Muscle of back (tissue), 11 donors: ENCODE data around the gene ANKRD13D. TPM values are rescaled to one million over a fixed set of nuclear protein-coding genes. Genes with fewer than 3 reads are reported as not detected.

Experiments
- DNase-seq, 3 donors: peaks; one replicate each; pipeline versions ENCODE4 v3.0.0 to v3.0.0-alpha.2; 2013
- polyA plus RNA-seq, 10 donors: library from polyadenylated mRNA; unstranded; fragments of 120-200 nt; gene quantifications; one replicate each; pipeline ENCODE4 v1.2.1, GENCODE V29; 2013; ENCODE audit not compliant: insufficient read length in 10 of 10

The ANKRD13D gene
- polyA plus RNA-seq, 10 donors: 17.3 to 37.9 (median 25.9) TPM

DNA sequence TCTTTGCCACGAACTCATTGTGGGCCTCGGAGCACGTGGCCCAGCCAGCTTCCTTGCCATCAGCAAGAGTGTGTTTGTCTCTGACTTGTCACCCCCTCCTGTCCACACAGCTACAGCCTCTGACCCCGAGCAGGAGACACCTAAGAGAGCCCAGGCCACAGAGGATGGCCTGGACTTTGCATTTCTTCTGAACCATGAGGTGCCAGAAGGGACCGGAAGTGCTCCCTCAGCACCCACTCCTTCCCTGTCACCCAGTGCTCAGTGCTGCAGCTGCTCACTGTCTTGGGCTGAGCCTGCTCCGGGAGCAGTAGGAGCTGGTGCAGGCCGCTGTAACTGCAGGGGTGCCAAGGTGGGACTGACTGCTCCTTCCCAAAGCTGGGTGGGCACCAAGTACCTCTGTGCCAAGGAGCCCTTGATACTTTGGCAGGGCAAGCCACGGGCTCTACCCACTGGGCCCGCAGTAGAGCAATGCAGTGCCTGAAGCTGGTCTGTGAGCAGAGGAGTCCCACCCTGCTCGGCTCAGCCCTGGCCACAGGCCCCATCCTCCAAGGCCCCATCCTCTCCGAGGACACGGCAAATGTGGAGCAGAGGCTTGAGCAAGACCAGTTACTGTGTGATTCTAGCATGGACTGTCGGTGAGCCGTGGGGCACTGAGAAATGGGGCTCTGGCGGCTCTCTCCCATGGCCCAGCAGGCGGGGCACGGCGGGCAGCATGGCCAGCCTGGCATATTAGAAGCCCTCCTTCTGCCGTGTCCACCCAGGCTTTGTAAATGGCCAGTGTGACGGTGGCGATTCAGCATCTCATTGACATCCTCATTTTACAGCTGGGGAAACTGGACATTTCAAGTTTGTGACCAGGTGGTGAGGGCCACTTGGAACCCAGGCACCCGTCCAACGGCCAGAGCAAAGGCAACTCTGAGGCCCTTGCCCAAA lies 16.5 kb upstream of the ANKRD13D start:
- DNase-seq: no peak

DNA sequence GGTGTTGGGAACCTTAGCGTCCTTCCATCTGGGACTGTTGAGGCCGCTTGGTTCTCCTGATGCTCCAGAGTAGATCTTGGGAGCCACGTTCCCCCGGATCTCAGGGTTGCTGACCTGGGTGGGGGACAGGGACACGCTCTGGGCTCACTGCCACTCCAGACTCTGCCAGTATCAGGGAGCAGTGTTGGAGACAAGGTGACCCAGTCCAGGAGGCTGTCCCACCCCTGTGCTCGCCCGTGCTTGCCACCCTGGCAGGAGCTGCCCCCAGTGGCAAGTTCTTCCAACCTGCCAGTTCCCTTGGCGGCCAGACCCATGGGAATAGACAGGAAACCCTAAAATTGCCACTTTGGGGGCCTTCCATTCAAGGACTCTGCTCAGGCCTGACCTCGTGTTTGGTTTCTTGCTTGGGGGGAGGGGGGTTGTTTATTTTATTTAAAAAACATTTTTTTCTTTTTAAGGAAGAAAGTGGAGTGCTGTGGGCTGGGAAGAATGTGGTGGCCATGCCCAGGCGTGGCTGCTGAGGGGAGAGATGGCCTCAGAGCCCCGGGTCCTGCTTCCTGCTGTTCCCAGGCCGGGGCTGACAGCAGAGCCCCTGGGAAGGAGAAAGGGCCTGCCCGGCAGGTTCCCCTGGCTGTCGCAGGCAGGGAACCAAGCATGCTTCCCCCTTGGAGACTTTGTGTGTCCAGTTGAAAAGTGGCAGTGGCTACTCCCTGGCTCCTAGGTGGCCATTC lies 15.7 kb upstream of the ANKRD13D start:
- no peak for DNase-seq

DNA sequence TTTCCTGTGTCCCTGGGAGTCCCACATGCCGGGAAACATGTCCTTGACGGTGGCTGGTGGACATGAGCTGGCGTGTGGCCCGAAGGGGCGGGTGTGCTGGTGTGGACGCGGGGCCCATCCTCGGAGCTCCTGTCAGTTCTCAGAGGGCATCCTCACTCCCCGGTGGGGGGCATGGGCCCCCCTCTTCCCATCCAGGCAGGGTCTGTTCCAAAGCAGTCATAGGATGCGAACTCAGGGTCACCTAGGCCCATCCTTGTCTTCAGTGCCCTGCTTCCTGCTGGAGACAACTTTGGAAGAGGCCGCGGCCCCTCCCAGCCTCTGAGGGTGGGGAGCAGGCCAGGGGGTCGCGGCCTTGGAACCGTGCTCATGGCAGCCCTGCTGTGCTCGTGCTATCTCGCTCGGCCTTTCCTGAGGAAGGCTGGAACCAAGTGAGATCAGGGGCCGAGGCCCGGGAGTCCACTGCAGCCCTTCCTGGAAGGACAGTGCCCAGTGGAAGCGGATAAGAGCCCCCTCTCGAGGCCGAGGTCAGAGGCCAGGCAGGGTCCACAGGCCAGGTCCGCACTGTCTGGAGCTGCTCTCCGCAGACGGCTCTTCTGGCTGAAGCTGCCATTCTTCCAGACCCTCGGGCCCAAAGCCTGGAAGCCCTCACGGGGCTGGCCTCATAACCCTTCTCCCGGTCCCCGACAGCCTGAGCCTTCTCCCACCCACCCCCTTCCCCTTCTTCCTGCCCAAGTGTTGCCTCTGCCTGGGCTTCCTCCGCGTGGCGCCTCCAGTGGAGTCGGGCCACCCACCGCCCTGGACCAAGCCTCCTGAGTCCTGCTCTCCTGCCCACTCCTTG lies 14.1 kb upstream of the ANKRD13D start:
- no peak for DNase-seq

DNA sequence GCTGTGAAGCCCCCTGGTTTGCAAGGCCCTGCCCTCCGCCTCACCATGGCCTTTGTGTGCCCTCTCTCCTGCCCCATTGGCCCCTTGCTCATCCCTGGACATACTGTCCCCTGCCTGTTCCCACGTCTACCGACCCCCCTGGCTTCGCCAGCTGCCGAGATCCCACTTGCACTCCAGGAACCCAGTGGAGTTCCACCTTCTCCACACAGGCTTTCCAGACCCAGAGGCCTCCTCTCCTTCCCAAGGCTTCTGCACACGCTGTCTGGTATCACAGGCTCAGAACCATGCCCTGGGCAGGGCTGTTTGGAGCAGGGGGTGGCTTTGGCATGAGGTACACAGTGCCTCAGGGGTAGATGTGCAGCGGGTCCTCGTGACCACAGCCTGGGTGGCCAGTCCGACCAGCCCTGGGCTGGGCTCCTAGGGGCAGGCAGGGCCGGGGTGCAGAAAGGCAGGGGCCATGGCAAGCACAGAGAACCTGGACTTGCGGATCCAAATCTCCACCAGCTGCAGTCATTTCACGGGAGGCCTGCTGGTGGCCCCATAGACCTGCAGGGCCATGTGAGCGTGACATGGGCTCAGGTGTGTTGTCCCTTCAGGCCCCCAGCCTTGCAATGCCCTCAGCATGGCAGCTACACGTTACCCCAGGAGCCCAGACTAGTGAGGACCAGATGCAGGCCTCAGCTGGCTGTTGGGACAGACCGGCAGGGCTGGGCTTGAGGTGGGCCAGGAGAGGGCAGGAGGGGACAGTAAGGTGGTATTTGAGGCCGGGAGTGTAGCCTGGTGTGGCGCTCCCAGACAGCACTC lies 13.3 kb upstream of the ANKRD13D start:
- no peak for DNase-seq

DNA sequence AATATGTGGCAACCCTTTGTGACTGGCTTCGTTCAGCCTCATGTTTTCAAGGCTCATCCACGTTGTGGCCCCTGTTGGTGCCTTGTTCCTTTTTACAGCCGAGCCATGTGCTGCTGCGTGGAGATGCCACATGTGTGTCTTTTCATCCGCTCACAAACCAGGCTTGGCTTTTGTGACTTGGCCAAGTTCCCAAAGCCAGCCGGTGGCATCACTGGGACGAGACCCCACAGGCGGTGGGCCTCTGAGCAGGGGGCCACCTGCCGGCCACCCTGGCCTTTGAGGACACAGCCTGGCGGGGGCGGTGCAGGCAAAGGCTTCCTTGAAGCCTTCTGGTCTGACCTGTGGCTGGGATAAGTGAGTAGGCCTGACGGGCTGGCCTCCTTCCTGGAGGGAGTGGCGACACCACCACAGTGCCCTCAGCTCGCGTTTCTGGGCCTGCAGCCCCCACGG lies 12.3 kb upstream of the ANKRD13D start:
- peak in 1 of 3 donors; percentile 73 for DNase-seq

DNA sequence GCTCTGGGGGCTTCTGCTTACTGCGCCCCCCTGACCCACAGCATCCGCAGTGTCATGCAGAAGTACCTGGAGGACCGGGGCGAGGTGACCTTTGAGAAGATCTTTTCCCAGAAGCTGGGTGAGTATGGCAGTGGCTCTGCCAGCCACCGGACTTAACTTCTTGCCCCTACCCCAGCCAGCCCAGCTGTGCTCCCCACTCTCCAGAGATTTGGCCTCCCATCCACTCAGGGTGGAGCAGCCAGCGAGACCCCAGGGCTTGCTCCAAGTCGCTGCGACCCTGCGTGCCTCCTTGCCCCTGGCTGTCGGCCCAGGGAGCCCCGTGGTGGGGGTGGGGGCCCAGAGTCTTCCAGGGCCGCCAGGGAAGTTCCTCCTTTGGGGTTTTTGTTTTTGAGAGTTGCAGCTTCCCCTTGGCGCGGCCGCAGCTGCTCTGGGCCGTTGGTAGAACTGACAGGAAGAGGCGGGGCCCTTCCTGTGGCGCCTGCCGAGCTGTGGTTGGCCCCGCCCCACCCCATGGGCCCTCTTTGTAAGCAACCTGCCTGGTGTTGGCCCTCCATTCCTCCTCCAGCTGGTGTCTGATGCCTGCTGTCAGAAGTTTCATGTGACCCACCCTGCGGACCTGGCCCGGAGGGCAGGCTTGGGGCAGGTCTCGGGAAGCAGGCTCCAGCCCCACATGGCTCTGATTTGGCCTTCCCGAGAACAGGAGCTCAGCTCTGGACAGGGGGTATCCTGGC lies 11.7 kb upstream of the ANKRD13D start:
- peak; percentile 79 to 92 (median 84) for DNase-seq

DNA sequence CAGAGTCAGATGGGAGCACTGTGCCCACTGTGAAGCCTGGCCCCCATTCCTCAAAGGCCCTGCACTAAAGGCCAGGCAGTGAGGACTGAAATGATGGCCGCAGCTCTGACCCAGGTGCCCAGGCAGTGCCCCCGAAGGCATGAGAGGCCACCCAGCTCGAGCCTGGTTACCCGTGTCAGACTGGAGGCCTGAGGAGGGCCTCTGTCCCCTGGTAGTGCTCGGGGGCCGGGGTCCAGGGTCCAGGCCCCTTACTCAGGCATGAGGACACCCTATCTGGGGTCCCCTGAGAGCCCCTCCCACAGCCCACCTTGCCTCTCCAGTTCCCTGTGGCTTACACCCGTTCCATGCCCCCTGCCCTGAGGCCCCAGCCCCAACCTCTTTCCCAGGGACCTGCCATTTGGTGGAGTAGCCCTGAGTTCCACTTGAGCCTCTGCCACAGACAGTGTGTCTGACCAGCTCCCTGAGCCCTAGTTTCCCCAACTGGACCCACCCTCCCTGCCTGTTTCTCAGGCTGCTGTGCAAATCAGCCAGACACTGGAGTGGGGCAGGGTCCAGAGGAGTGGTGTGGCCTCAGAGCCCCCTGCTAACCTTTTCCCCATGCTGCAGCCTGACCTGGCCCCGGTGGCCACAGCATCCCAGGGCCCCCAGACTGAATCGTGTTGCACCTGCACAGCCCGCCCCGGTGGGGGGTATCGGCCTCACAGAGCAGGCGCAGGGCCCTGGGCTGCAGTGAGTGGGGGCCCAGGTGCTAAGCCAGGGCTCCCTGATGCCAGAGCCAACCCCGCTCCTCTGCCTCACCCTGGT lies 10.8 kb upstream of the ANKRD13D start:
- no peak for DNase-seq

DNA sequence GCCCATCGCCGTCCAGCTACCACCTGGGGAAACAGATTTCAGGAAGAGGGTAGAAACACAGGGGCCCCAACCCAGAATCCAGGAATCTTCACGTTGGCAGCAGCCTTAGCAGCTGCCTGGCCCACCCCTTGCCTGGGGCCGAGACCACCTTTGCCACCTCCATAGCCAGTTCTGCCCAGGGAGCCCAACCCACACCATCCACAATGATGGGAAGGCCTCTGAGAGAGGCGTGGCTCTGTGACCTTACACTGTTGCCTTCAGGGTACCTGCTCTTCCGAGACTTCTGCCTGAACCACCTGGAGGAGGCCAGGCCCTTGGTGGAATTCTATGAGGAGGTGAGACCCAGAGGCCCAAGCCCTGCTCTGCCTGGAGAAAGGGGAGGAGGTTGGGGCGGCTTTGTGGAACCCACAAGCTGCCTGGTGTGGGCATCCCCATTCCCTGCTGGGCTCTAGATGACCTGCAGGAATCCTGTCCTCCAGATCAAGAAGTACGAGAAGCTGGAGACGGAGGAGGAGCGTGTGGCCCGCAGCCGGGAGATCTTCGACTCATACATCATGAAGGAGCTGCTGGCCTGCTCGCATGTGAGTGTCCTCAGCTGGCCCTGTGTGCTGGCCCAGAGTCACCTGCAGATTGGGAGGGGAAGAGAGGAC lies 10.0 kb upstream of the ANKRD13D start:
- DNase-seq: no peak

DNA sequence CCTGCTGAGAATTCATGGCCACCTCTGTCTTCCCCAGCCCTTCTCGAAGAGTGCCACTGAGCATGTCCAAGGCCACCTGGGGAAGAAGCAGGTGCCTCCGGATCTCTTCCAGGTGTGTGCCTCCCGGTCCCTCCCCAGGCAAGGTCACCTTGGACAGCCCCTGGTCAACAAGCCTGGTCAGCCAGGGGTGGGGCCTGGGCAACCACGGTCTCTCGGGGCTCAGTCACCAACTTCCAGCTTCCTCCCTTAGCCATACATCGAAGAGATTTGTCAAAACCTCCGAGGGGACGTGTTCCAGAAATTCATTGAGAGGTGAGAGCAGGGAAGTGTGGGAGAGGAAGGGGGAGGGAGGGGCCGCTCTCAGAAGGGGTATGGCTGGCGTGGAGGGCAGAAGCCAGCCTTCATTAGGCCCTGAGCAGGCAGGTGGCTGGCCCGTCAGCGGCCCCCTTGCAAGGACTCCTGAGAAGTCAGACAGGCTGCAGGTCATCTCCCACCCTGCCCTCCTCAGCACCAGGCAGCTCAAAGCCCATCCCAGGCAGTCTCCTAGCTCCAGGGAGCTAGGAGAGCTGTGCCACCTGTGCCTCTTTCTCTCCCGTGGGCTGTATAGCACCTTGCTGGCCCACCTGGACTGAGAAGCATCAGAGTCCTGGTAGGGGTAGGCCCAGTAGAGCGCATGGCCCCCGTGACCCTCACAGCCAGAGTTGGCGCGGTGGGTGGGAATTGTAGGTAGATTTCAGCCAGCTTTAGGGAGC lies 9.3 kb upstream of the ANKRD13D start:
- no peak for DNase-seq

DNA sequence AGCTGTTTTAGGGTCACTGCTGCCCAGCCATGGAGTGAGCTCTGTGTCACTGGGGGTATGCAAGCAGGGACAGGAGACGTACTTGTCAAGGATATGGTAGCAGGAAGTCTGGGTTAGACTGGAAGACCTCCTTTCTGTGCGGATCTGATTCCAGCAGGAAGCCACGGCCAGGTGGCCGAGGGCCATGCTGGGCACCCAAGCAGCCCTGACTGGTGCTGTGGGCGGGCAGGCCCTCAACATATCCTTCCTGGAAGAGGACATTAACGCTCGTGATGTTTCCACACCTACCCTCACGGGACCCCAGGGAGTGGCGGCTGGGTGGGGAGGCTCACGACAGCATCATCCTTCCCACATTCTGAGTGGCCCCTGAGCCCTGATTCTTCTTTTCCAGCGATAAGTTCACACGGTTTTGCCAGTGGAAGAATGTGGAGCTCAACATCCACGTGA lies 8.7 kb upstream of the ANKRD13D start:
- no peak for DNase-seq

DNA sequence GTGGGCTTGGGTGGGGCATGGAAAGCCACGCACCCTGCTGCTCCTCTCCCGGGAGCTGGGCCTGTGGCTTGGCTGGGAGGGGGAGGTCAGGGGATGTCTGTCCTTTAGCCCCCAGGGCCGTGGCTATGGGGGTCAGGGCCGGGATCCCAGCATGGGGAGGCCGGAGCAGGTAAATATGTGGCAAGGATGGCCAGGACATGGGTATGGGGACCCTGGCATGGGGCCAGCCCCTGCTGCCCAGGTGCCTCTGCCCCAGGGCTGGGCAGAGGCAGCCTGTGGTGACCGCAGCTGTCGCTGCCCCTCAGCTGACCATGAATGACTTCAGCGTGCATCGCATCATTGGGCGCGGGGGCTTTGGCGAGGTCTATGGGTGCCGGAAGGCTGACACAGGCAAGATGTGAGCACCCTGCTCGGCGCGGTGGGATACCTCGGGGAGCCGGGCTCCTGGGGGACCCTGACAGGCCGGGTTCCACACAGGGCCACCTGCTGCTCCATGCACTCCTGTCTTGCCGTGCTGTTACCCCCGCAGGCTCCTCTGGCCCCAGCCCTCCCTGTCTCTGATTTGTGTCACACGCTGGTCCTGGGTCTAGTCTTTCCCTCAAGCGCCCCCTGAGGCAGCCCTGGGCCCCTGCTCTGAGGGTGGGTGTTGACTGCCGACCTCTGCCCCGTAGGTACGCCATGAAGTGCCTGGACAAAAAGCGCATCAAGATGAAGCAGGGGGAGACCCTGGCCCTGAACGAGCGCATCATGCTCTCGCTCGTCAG lies 8.1 kb upstream of the ANKRD13D start:
- no peak for DNase-seq

DNA sequence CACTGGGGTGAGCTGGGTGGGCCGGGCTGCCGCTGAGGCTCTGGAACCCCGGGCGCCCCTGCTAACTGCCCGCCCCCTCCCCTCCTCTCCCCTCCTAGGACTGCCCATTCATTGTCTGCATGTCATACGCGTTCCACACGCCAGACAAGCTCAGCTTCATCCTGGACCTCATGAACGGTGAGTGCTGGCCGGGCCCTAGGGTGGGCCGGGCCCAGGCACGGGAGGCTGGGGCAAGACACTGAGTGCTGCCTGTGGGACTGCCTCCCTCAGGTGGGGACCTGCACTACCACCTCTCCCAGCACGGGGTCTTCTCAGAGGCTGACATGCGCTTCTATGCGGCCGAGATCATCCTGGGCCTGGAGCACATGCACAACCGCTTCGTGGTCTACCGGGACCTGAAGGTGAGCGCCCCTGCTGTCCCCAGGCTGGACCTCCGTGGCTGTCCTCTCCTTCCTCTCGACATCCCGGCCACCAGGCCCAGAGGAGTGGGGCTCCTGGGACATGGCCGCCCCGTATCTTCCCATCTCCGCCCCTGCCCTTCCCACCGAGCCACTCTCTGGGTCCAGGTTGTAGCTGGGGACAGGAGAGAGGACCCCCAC lies 7.5 kb upstream of the ANKRD13D start:
- no peak for DNase-seq

DNA sequence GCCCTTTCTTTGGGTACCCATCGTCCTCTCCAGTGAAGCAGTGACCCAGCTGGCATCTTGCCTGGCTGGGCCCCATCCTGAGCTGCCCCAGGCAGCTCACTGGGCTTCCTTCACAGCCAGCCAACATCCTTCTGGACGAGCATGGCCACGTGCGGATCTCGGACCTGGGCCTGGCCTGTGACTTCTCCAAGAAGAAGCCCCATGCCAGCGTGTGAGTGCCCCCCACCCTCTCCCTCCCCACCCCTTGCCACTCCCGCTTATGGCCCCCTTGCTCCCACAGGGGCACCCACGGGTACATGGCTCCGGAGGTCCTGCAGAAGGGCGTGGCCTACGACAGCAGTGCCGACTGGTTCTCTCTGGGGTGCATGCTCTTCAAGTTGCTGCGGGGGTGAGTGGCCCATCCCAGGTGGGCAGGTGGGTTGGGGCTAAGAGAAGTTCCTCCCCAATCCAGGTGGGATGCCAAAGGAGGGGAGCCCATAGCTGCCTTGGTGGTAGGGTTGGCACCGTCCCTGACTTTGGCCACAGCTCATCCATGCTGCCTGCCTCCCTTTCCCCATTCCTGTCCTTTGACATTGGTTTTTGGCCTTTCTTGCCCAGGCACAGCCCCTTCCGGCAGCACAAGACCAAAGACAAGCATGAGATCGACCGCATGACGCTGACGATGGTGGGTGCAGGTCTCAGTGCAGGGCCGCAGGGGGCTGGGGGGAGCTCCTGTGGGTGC lies 6.8 kb upstream of the ANKRD13D start:
- DNase-seq: no peak

DNA sequence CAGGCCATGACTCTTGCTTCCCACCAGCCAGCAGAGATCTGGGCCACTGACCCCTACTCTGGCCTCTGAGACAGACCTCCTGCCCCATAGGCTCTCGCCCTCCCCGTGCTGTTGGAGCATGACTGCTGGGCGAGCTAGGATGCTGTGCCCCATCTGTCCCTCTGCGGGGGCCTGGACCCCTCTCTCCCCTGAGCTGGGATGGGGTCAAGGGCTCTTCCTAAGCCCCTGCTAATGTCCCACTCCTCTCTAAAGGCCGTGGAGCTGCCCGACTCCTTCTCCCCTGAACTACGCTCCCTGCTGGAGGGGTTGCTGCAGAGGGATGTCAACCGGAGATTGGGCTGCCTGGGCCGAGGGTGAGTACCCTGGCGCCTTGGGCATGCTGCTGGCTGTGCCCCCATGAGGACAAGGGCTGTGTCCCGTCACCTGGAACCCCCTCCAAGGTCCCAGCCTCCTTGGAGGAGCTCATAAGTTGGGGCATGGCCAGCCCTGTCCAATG lies 6.2 kb upstream of the ANKRD13D start:
- no peak for DNase-seq

DNA sequence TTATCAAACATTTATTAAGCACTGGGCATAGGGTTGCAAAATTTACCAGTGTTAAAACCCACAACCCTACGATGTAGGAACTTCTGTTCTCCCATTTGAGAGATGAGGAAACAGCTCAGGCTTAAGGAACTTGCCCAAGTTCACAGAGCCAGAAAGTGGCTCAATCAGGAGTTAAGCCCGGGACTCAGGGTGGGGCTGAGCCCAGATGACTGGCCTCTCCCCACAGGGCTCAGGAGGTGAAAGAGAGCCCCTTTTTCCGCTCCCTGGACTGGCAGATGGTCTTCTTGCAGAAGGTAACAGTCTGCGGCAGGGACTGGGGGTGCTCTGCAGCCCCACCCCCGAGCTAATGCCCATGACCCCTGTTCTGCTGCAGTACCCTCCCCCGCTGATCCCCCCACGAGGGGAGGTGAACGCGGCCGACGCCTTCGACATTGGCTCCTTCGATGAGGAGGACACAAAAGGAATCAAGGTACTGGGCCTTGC lies 5.6 kb upstream of the ANKRD13D start:
- no peak for DNase-seq
